Lower leg skin (tissue), 4 donors: ENCODE measurements around the gene ASPG. TPM values are rescaled to one million over a fixed set of nuclear protein-coding genes. Genes with fewer than 3 reads are reported as not detected.

ENCODE experiments used
- DNase-seq, 2 donors: peaks; one replicate each; pipeline ENCODE4 v3.0.0-alpha.2; 2019; ENCODE audit warnings: low spot score in 2 of 2
- H3K4me3 ChIP-seq: fragments of 200-600 bp; sonication (generic); 2 replicates; pipeline ENCODE4 v1.5.1; 2017; ENCODE audit warnings: mild to moderate bottlenecking, low read depth; ENCODE audit not compliant: poor library complexity, severe bottlenecking
- POLR2A ChIP-seq, 2 donors: fragments of 450-650 bp; IDR thresholded peaks; one replicate each; pipeline ENCODE4 v1.6.1; 2016 to 2017; ENCODE audit warnings: antibody characterized with exemption in 2 of 2, mild to moderate bottlenecking in 1 of 2, moderate library complexity in 1 of 2
- WGBS, 2 donors: methylation state at CpG; one replicate each; pipeline ENCODE4 v1.1.5; 2018; 5-methylcytosine and 5-hydroxymethylcytosine counted together
- intact Hi-C: fragments of 100-400 bp; cut with DNase I; formaldehyde crosslinking; loops from one replicate; pipeline ENCODE4 v1.15.0; 2023; ENCODE audit warnings: low total_unique reads
- total RNA-seq, 4 donors: library from RNA; depleted of rRNA; stranded (reverse); fragments of >200 nt; gene quantifications; one replicate each; pipeline ENCODE4 v1.1.0, GENCODE V29; 2016
- TF ChIP-seq, protein P1 (sequence below), 3 donors: fragments of 450-650 bp; IDR thresholded peaks; one replicate each; pipeline ENCODE4 v1.5.1; 2016; ENCODE audit warnings: antibody characterized with exemption in 3 of 3, mild to moderate bottlenecking in 3 of 3, moderate library complexity in 2 of 3

The ASPG gene
- total RNA-seq, 4 donors from 2014 or later = 12.1 to 56.6 (median 25.4) TPM

DNA sequence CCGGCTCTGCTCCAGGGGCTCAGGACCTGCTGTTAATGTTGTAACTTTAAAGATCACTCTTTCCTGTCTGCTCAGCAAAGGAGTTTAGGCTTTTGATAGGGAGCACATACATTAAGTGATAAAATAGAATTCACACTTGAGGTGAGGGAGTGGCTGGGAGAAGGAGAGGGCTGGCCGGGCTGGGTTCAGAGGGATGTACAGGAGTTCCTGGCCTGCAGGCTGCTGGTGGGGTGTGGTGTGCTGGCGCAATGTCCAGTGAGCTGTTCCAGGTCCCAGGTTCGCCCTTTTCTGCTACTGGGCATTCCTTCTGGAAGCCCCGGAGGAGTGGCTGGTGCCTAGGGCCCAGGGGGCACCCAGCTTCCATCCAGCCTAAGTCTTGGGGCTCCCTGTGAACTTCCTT lies 70.6 kb downstream of the ASPG start:
- no peak for TF ChIP-seq POLR2A (IDR thresholded peaks at IDR 0.05)
- TF ChIP-seq, protein P1, sequence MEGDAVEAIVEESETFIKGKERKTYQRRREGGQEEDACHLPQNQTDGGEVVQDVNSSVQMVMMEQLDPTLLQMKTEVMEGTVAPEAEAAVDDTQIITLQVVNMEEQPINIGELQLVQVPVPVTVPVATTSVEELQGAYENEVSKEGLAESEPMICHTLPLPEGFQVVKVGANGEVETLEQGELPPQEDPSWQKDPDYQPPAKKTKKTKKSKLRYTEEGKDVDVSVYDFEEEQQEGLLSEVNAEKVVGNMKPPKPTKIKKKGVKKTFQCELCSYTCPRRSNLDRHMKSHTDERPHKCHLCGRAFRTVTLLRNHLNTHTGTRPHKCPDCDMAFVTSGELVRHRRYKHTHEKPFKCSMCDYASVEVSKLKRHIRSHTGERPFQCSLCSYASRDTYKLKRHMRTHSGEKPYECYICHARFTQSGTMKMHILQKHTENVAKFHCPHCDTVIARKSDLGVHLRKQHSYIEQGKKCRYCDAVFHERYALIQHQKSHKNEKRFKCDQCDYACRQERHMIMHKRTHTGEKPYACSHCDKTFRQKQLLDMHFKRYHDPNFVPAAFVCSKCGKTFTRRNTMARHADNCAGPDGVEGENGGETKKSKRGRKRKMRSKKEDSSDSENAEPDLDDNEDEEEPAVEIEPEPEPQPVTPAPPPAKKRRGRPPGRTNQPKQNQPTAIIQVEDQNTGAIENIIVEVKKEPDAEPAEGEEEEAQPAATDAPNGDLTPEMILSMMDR (IDR thresholded peaks at IDR 0.05) = no peak
- 85 to 87% methylated on average over 5 of the region's 5 CpGs for WGBS, 2 donors
- no peak overlapping the region for H3K4me3 ChIP-seq
- DNase-seq = no peak
- intact Hi-C loops = no loop called here

DNA sequence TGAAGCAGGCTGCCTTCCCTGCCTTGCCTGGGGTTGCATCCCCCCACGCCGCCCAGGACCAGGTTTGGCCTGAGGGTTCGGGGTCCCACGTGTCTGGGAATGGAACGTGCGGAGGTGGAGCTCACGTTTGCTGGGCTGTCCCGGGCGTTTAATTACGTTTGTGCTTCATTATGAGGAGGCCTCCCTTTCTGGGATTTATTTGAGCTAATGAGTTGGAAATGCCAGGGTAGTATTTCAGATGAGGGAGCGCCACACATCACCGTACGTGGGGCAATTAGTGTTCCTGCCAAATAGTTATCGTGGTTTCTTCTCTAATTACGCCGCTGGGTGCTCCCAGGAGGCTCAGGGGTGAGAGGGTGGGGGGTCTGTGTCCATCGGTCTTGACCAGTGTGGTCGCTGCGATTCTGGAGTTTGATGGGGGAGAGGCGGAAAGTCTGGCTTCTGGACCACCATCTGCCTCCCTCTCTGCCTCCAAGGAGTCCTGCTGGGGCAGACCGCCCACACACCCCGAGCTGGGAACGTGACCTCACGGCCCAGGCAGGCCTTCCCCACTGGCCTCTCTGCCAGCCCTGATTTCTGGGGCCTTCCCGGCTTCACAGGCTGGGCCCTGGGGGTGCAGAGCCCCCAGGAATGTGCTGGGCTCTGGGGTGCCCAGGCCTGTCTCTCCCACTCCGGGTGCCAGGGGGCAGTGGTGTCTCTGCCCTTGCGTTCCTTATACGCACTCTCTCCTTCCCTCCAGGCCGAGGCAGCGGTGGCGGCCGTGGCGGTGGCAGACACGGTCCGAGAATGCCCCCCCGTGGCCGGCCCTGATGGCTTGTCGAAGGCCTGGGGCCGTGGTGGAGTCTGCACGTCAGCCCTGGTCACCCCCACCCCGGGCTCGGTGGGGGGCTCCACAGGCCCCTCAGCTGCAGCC lies 71.8 kb downstream of the ASPG start:
- WGBS, 2 donors = 80 to 88% methylated on average over 33 to 36 of the region's 42 CpGs
- no peak for TF ChIP-seq POLR2A (IDR thresholded peaks at IDR 0.05)
- TF ChIP-seq, protein P1 (IDR thresholded peaks at IDR 0.05) = no peak
- no peak overlapping the region for H3K4me3 ChIP-seq
- DNase-seq = no peak
- intact Hi-C loops = no loop called here

DNA sequence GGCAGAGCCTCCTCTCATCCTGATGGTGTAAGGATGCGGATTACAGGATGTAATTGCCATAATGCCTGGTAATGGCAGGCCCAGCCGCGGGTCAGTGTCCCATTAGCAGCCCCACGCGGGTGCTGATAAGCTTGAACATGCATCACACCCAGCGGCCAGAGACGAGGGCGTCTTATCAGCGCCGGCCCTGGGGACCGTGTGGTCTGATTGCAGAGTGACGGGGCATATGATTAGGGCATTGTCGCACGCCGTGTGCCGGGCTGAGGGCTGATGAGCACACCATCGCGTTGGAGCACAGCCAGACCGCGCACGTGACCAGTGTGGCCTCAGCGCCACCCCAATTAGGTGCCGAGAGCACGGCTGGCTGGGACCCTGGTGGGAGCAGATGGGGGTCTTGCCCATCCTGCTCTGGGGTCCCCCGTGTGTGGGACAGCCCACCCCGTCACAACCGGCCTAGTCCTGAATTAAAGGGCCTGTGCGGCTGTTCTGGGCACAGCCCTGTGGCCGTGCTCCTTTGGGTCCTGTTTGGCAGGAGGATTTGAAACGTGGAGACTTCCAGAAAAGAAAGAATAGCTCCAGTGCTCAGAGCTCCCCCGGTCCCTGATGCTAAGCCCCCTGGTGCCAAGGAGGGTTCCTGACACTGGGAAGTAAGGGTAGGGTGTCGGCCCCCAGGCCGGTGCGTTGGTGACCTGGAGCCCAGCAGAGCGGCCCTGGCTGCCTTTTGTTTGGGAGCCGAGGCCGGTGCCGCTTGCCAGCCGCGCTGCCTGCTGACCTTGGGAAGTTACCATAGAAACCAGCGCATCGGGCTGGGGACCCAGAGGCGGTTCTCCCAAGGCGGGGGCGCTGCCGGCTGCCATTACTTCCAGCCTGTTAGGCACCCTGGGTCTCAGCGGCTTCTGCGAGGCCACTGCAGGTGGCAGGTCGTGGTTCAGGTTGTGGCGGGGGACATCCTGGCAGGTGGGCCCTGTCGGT lies 73.6 kb downstream of the ASPG start:
- intact Hi-C loops = no loop called here
- 82 to 83% methylated on average over 41 to 51 of the region's 51 CpGs for WGBS, 2 donors
- DNase-seq = no peak

DNA sequence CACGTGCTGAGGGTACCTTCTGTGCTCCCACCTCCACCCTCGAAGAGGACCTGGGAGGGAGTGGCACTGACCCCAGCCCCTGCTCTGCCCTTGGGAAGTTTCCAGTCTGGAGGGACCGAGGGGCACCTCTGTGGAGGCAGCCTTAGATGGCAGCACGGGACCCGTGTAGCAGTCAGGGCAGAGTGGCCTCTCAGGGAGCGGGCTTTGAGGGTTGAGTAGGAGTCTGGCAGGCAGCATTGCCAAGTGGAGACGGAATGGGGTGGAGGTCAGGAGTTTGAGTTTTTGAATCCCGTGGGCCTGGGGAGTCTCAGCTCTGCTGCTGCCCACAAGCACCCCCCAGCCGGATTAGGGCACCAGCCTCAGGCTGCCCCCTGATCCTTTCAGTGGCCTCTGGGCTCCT lies 74.5 kb downstream of the ASPG start:
- 92 to 93% methylated on average over 7 to 9 of the region's 9 CpGs for WGBS, 2 donors
- no peak for DNase-seq
- TF ChIP-seq, protein P1 (IDR thresholded peaks at IDR 0.05) = no peak
- no peak for TF ChIP-seq POLR2A (IDR thresholded peaks at IDR 0.05)
- H3K4me3 ChIP-seq = no peak overlapping the region
- intact Hi-C loops = no loop called here

More for the DNA sequence above, 73.6 kb downstream of the ASPG start:
- TF ChIP-seq, protein P1 (IDR thresholded peaks at IDR 0.05) = no peak
- TF ChIP-seq POLR2A (IDR thresholded peaks at IDR 0.05) = no peak
- no peak overlapping the region for H3K4me3 ChIP-seq

DNA sequence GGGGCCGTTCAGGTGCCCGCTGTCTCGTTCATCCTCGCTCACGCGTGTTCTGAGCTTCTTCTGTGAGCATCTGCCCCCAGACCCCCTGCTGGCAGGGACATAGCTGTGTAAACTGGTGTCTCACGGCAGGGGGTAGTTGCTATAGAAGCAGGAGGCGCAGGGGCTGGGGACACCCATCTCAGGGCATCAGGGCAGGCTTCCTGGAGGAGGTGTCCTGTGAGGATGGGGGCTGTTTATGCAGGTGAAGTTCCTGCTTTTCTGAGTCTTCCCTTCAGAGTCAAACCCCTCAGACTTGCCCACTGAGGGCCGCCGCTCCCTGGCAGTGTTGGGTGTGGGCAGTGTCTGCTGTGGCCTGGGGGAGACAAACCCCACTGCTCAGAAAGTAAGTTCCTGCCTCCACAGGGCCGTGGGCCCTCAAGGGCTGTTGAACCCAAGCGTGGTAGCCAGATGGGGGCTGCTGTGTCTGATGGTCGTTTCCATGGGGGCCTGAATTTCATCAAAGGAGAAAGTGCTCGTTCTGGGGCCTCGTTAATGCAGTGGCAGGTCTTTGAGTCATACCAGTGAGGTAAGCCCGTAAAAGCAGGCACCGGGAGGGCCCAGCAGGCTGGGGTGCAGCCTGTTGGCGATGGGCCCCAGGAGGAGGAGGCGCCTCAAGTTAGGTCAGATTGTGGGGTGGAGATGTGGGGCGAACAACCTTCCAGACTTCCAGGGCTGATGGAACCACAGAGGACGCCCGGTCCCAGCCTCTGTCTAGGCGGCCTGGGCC lies 76.3 kb downstream of the ASPG start:
- WGBS, 2 donors = 73 to 78% methylated on average over 19 to 23 of the region's 23 CpGs
- no peak overlapping the region for H3K4me3 ChIP-seq
- no peak for DNase-seq
- no peak for TF ChIP-seq POLR2A (IDR thresholded peaks at IDR 0.05)
- TF ChIP-seq, protein P1 (IDR thresholded peaks at IDR 0.05) = no peak
- intact Hi-C loops = no loop called here
